ENCODE results near the gene GSTM2.
"Not testable (repeated sequence)": the region's sequence is repeated elsewhere in the genome, so short reads cannot be mapped to it uniquely, and the experiment has no call there.

The GSTM2 gene

GRCh38 chr1:109673861-109674260 lies 6.0 kb downstream of the GSTM2 start:
- in situ Hi-C loops (cut with HindIII; ENCODE audit: low sequenced_read_pairs) = not testable (repeated sequence)

- in situ Hi-C loops (cut with HindIII; ENCODE audit: low sequenced_read_pairs) = not testable (repeated sequence)
Observed at GRCh38 chr1:109676683-109677381, 9.0 kb downstream of the GSTM2 start.

GRCh38 chr1:109677459-109677858 lies 9.6 kb downstream of the GSTM2 start:
- in situ Hi-C loops (cut with HindIII; ENCODE audit: low sequenced_read_pairs) = no loop called here

DNA sequence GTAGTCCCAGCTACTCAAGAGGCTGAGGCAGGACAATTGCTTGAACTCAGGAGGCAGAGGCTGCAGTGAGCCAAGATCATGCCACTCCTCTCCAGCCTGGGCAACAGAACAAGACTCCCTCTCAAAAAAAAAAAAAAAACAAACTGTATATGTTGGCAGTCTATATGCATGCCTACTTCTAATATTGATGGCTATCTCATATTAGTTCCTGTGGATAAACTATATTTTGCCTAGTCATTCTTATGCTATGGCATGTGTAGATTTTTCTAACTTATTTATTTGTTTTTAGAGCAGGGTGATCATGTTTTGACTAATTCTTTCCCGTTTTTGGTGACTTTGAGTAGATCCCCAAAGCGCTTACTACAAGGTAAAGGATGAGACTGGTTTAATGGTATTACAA lies 10.8 kb downstream of the GSTM2 start:
- in situ Hi-C loops (cut with HindIII; ENCODE audit: low sequenced_read_pairs) = not testable (repeated sequence)

- in situ Hi-C loops (cut with HindIII; ENCODE audit: low sequenced_read_pairs) = not testable (repeated sequence)
Observed at GRCh38 chr1:109684777-109685176, 16.9 kb downstream of the GSTM2 start.

GRCh38 chr1:109685399-109685798 lies 17.5 kb downstream of the GSTM2 start:
- in situ Hi-C loops (cut with HindIII; ENCODE audit: low sequenced_read_pairs) = not testable (repeated sequence)

DNA sequence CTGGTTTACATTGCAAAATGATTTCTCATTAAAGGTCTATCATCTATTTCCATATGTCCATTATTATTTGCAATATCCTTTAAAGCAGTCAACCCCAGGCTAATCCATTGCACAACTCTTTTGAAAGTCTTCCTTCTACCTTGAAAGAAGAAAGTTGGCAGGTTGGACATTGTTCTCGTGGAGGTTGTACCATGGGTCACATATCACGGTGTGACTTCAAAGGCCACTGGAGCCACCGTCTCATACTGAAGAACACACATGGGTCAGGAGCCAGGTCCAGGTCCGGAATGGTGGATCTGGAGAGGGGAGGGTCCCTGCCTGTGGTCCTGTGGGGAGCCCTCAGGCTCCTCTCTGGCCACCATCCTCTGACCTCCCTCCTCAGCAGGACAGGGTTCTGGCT lies 18.0 kb downstream of the GSTM2 start:
- in situ Hi-C loops (cut with HindIII; ENCODE audit: low sequenced_read_pairs) = not testable (repeated sequence)

GRCh38 chr1:109687109-109687508 lies 19.3 kb downstream of the GSTM2 start:
- in situ Hi-C loops (cut with HindIII; ENCODE audit: low sequenced_read_pairs) = not testable (repeated sequence)

DNA sequence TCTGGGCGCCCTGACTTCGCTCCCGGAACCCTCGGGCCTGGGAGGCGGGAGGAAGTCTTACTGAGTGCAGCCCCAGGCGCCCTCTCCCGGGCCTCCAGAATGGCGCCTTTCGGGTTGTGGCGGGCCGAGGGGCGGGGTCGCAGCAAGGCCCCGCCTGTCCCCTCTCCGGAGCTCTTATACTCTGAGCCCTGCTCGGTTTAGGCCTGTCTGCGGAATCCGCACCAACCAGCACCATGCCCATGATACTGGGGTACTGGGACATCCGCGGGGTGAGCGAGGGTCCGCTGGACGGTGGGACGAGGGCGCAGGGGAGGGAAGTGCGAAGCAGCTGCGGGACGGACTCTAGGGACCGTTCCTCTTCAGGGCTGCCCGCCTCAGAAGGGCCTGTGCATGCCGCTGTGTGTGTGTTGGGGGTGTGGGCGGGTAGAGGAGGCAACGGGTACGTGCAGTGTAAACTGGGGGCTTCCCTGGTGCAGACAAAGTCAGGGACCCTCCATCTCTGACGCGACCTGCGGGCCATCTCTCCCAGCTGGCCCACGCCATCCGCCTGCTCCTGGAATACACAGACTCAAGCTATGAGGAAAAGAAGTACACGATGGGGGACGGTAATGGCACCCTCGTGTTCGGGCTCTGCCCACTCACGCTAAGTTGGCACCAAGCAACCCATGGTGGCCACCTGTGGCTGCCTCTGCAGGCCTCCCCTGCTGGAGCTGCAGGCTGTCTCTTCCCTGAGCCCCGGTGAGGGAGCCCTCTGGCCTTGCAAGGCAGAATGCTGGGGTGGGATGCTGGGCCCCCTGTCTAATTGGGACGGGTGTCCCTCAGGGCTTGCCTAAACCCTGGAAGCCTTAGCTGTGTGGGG lies 20.0 kb downstream of the GSTM2 start, which contains the start of gene GSTM1:
Gene GSTM1, plus strand, starts transcription at position 177 of the 859 bp plus-strand sequence. Its CDS starts 57 bp downstream, at position 234.
- in situ Hi-C loops (cut with HindIII; ENCODE audit: low sequenced_read_pairs) = no loop called here

DNA sequence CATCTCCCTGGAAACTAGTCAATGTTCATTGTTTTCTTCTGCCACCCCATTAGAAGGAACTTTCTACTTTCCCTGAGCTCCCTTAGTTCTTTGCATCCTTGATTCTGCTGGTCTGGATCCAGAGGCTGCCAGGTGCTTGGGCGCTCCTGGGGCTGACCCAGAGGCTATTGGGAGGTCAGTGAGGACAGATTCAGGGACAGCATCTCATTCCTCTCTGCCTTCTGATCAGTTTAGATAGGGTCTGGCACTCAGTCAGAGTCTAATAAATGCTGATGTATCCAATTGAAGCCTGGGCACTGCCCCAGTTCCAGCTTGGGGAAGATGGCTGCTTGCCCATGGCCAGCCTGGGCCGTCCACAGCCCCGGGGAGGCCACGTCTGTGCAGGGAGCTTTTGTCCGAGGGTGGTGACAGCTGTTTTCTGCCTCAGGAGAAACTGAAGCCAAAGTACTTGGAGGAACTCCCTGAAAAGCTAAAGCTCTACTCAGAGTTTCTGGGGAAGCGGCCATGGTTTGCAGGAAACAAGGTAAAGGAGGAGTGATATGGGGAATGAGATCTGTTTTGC lies 22.1 kb downstream of the GSTM2 start:
- in situ Hi-C loops (cut with HindIII; ENCODE audit: low sequenced_read_pairs) = no loop called here

- in situ Hi-C loops (cut with HindIII; ENCODE audit: low sequenced_read_pairs) = no loop called here
Observed at GRCh38 chr1:109691759-109692158, 23.9 kb downstream of the GSTM2 start.

- in situ Hi-C loops (cut with HindIII; ENCODE audit: low sequenced_read_pairs) = not testable (repeated sequence)
Observed at GRCh38 chr1:109694400-109694799, 26.5 kb downstream of the GSTM2 start.

DNA sequence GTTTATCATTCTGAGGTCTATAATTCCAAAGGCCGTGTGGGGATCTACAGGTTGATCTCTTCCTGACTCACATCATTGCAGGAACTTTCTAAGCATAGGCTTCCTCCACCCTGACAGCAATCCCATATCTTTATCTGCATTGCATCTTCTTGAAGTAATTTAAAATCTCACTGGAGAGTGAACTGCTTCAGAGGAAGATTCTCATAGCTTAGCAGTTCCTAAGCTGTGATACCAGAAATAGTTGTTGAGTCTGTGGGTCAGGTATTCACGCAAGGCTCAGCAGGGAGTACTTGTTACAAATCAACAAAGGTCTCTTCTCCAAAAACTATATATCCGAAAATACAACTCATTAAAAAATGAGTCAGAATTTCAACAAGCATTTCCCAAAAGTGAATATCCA lies 27.3 kb downstream of the GSTM2 start:
- in situ Hi-C loops (cut with HindIII; ENCODE audit: low sequenced_read_pairs) = not testable (repeated sequence)

- in situ Hi-C loops (cut with HindIII; ENCODE audit: low sequenced_read_pairs) = no loop called here
Observed at GRCh38 chr1:109697066-109697465, 29.2 kb downstream of the GSTM2 start.

GRCh38 chr1:109697861-109698260 lies 30.0 kb downstream of the GSTM2 start:
- in situ Hi-C loops (cut with HindIII; ENCODE audit: low sequenced_read_pairs) = not testable (repeated sequence)

GRCh38 chr1:109702940-109703339 lies 35.1 kb downstream of the GSTM2 start:
- in situ Hi-C loops (cut with HindIII; ENCODE audit: low sequenced_read_pairs) = not testable (repeated sequence)

GRCh38 chr1:109704173-109704572 lies 36.3 kb downstream of the GSTM2 start:
- in situ Hi-C loops (cut with HindIII; ENCODE audit: low sequenced_read_pairs) = no loop called here

GRCh38 chr1:109705411-109705810 lies 37.6 kb downstream of the GSTM2 start:
- in situ Hi-C loops (cut with HindIII; ENCODE audit: low sequenced_read_pairs) = no loop called here

DNA sequence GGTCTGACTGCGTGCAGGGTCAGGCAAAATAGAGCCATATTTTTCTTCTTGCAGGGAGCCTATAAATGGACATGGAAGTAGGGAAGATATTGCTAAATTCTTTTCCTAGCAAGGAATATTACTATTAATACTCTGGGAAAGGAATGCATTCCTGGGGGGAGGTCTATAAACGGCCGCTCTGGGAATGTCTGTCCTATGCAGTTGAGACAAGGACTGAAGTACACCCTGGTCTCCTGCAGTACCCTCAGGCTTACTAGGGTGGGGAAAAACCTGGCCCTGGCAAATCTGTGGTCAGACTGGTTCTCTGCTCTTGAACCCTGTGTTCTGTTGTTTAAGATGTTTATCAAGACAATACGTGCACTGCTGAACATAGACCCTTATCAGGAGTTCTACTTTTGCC lies 41.1 kb downstream of the GSTM2 start:
- in situ Hi-C loops (cut with HindIII; ENCODE audit: low sequenced_read_pairs) = not testable (repeated sequence)

DNA sequence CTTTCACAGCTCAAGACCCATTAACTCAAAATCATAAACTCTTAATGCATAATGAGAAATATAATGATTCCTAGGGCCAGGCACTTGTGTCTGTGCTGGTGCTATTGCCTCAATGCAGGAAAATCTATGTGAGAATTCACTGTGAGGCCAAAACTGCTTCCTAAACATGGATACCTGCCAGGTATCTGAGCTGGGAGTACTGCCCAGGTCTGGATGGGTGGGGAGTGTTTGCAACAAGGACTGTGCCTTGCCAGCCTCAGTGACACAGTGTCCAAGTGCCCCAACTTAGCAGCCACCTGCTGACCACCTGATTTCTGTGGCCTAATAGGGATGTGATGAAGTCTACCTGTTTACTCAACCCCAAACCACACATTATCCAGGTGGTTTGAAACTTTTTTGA lies 42.0 kb downstream of the GSTM2 start:
- in situ Hi-C loops (cut with HindIII; ENCODE audit: low sequenced_read_pairs) = not testable (repeated sequence)

DNA sequence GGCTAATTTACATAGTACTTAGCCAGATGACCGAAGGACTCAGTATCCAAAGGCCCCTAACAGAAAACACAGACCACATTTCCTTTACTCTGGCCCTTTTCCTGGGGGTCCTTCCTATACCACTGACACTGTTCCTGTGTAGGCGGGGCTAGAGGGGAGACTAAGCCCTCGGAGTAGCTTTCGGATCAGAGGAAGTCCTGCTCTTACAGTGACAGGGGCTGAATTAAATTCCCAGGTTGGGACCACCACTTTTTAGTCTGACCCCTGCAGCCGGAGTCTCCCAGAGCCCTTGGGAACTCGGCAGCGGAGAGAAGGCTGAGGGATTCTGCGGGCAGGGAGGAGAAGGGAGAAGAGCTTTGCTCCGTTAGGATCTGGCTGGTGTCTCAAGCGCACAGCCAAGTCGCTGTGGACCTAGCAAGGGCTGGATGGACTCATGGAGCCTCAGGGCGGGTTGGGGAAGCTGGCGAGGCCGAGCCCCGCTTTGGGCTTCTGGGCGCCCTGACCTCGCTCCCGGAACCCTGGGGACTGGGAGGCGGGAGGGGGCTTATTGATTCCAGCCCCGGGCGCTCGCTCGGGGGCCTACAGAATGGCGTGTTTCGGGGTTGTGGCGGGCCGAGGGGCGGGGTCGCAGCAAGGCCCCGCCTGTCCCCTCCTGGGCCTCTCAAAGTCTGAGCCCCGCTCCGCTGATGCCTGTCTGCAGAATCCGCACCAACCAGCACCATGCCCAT lies 43.9 kb downstream of the GSTM2 start, which contains the start of gene GSTM5:
Gene GSTM5, plus strand, starts transcription at position 659 of the 728 bp plus-strand sequence. Its CDS starts 62 bp downstream, at position 721.
- in situ Hi-C loops (cut with HindIII; ENCODE audit: low sequenced_read_pairs) = not testable (repeated sequence)
